Inferior parietal cortex (tissue), 1 donor: ENCODE measurements around the gene CMTM4.

Experiments used
- DNase-seq: peaks from one replicate; pipeline ENCODE4 v3.0.0-alpha.2; 2016; ENCODE audit errors: extremely low spot score

CMTM4 gene

GRCh38 chr16:66566051-66566901 is 130.3 kb downstream of the CMTM4 start, which contains the start of gene CMTM1:
CMTM1 (plus strand) TSS chr16:66566439; CDS start chr16:66566514, 75 bp downstream.
- DNase-seq = no peak
